ENCODE results near the gene ODAD3. TPM values are rescaled to one million over a fixed set of nuclear protein-coding genes. Genes with fewer than 3 reads are reported as not detected.
"Not testable (repeated sequence)": the region's sequence is repeated elsewhere in the genome, so short reads cannot be mapped to it uniquely, and the experiment has no call there.

ODAD3 gene
- total RNA-seq, 1 experiment from 2014 or later = 2.0 TPM

GRCh38 chr19:11422163-11423065 lies 12.5 kb downstream of the ODAD3 start:
- Histone ChIP-seq H3K27me3 (peaks cover 53% of the 10 kb centered on the region), H3K4me3 (no peak overlapping the region), H3K9me3 (peaks cover 6% of the 10 kb centered on the region; the same call in 1 of the 2 replicates), H3K36me3 (no peaks in the 10 kb centered on the region)
- DNase-seq = no peak

GRCh38 chr19:11421371-11422098 lies 13.4 kb downstream of the ODAD3 start:
- Histone ChIP-seq H3K9me3 (peaks cover 6% of the 10 kb centered on the region; the same call in 1 of the 2 replicates), H3K36me3 (no peaks in the 10 kb centered on the region), H3K27me3 (peaks cover 57% of the 10 kb centered on the region), H3K4me3 (no peak overlapping the region)
- DNase-seq = no peak

DNA sequence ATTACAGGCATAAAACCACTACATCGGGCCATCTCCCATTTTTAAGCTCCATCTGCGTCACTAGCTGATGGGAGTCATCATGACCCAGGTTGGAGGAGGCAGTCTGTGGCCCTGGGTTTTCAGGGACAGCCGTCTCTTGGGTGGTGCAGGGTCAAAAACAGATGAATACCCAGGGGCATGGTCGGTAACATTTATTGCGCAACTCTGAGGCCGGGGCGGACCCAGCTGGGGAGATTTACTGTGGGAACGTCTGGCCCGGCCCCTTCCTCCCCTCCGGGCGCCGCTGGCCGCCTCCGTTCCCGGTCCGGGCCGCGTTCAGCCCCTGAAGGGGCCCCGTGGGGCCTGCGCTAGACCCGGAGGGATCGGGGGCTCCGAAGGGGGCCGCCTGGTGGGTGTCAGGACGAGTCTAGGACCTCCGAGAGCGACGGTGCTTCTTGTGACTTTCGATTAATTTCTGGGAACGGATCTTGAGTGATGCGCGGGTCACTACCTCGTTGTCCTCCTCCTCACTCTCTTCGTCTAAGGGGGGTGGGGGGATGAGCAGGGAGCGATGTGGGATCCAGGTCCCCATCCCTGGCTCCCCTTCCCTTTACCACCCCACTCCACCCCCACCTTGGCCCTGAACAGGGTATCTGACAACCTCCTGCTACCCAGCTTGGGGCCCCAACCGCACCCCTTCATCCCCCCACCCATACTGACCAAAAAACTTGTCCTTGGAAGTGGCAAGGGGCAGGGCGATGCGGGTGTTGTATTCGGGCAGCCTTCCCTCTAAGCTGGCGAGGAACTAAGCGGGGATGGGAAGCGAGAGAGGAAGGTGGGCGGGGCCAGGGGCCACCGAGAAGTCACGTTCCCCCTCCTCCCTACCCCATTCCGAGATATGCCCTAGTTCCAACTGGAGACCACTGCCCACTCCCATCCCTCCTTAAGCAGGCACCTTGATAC lies 14.2 kb downstream of the ODAD3 start:
- no peak for DNase-seq
- Histone ChIP-seq H3K36me3 (no peaks in the 10 kb centered on the region), H3K4me3 (no peak overlapping the region), H3K9me3 (peaks cover 6% of the 10 kb centered on the region; the same call in 1 of the 2 replicates), H3K27me3 (peaks cover 60% of the 10 kb centered on the region)

GRCh38 chr19:11418549-11419506 lies 16.1 kb downstream of the ODAD3 start, which contains the start of gene RGL3:
TSS of gene RGL3 (minus strand) at chr19:11419314. CDS start at chr19:11419278, 36 bp downstream.
- H3K36me3 ChIP-seq = no peaks in the 10 kb centered on the region
- H3K27me3 ChIP-seq = peaks cover 60% of the 10 kb centered on the region
- DNase-seq = peak; percentile 62
- H3K4me3 ChIP-seq = peak within 1 kb of the TSS; percentile 32
- H3K9me3 ChIP-seq = peaks cover 4% of the 10 kb centered on the region; the same call in 1 of the 2 replicates

- peaks cover 55% of the 10 kb centered on the region for H3K27me3 ChIP-seq
- H3K9me3 ChIP-seq = peaks cover 4% of the 10 kb centered on the region; the same call in 1 of the 2 replicates
- no peak overlapping the region; the same call in 1 of the 2 replicates for H3K4me3 ChIP-seq
- no peak for DNase-seq
- no peaks in the 10 kb centered on the region for H3K36me3 ChIP-seq
These were observed 16.8 kb downstream of the ODAD3 start for GRCh38 chr19:11418094-11418548.

DNA sequence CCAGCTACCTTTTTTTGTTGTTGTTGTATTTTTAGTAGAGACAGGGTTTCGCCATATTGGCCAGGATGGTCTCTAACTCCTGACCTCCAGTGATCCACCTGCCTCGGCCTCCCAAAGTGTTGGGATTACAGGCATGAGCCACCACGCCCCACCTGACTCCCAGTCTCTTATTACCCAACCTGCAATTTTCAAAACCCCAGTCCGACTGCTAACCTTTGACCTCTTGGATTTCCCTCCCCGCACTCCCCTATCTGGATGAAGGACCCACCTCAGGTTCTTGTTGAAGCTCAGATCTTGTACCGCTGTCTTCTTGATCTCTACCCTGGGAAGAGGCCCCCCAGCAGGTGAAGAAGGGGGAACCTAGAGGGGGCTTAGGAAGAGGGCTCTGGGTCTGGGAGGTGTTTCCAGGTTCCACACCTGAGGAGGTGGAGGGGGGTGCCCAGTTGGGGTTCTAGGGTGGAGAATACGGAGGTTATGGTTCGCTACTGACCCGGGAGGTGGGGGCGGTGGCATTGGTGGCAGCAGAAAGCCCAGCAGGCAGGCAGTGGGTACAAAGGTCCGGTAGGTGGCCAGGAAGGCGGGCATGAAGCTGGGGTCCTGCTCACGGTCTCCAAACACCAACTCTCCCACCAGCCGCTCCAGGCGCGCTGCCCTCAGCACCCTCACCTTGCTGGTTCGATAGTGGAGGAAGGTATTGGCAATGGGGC lies 18.4 kb downstream of the ODAD3 start:
- peaks cover 41% of the 10 kb centered on the region for H3K27me3 ChIP-seq
- no peak for DNase-seq
- H3K4me3 ChIP-seq = no peak overlapping the region
- H3K36me3 ChIP-seq = no peaks in the 10 kb centered on the region
- no peaks in the 10 kb centered on the region; the same call in 1 of the 2 replicates for H3K9me3 ChIP-seq

GRCh38 chr19:11414544-11414943 lies 20.4 kb downstream of the ODAD3 start:
- DNase-seq = no peak
- Histone ChIP-seq H3K4me3 (no peak overlapping the region), H3K36me3 (no peaks in the 10 kb centered on the region), H3K9me3 (no peaks in the 10 kb centered on the region; the same call in 1 of the 2 replicates), H3K27me3 (peaks cover 26% of the 10 kb centered on the region)

DNA sequence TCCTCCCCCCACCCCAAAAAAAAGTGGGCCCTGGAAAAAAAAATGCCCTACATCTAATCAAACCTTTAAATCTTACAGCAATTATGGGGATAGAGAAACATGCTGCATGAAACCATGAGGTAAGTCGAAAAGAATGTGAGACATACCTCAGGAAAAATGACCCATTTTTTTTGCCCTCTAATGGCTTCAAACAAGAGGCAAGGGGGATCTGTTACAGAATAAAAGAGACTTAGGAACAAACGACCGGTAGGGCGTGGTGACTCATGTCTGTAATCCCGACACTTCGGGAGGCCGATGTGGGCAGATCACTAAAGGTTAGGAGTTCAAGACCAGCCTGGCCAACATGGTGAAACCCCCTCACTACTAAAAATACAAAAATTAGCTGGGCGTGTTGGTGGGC lies 24.2 kb downstream of the ODAD3 start:
- Histone ChIP-seq H3K4me3 (no peak overlapping the region), H3K36me3 (no peaks in the 10 kb centered on the region), H3K9me3 (no peaks in the 10 kb centered on the region; the same call in 1 of the 2 replicates), H3K27me3 (peaks cover 3% of the 10 kb centered on the region; the same call in 1 of the 2 replicates)
- no peak for DNase-seq

DNA sequence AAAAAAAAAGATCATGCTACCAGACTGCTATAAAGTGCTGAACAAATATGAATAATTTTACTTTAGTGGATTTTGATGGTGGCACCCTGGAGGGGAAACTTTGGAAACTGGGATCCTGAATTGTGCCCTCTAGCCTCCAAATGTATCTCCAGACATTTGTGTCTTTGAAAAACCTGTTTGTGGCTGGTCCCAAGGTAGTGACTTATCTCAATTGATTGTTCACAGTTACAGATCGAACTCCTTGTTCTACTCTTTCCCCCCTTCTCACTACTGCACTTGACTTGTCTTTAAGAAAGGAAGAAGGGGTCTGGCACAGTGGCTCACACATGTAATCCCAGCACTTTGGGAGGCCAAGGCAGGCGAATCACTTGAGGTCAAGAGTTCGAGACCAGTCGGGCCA lies 26.3 kb downstream of the ODAD3 start:
- DNase-seq = no peak
- Histone ChIP-seq H3K4me3 (no peak overlapping the region), H3K27me3 (no peaks in the 10 kb centered on the region), H3K36me3 (no peaks in the 10 kb centered on the region), H3K9me3 (no peaks in the 10 kb centered on the region)

GRCh38 chr19:11406703-11407236 lies 28.2 kb downstream of the ODAD3 start:
- H3K4me3 ChIP-seq, H3K27me3 ChIP-seq, DNase-seq, H3K9me3 ChIP-seq, H3K36me3 ChIP-seq: not testable (repeated sequence)

DNA sequence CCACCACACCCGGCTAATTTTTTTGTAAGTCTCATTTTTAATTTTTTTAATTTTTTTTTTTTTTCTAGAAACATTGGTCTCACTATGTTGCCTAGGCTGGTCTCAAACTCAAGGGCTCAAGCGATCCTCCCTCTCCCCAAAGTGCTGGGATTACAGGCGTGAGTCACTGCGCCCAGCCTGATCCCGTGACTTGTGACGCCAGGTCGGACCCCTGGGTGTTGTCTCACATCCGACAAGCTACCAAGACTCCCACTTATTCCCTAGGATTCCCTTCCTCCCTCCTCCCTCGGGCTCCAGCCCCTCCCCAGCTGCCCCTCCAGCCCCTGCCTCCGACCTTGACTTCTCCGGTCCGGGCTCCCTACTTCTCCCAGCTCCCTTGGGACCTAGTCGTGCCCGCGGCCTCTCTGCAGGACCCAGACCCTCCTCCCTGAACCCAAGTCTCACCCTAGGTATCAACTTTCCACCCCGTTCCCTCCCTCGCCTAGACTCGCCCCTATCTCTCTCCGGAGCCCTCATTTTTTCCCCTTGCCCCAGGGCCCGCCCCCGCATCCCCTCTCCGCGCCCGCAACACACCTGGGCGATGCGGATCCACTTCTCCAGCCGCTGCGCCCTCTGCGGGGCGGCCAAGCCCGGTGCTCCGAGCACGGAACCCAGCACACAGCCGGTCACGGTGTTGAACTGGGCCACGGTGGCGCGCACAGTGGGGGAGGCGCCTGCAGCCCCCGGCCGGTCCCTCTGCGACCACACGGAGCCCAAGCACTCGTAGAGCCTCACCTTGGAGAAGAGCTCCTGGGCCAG lies 28.9 kb downstream of the ODAD3 start:
- no peak for DNase-seq

DNA sequence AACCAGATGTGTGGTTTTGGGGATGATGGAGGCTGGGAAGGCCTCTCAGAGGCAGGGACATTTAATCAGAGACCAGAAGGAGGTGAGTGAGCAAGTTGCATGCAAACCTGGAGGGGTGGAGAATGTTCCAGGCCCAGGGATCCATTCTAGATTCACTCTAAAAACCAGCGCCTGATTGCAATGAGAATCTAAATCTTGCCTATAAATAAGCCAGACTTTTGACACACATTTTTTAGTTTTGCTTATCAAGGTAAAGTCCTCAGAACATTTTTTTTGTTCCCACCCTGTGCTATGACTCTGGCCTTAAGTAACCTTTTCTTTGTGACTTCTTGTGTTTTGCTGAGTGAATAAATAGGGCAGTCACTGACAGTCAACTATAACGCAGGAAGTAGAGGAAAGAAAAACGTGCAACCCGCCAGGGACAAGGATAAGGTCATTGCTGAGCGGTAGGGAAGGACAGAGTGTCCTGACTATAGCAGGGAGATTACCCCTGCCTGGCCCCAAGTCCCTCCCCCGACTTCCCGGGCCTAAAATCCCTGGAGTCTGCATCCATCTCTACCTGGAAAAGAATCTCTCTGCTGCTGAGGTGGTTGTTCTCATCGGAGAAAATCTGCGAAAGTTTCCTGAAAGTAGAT lies 30.2 kb downstream of the ODAD3 start:
- Histone ChIP-seq H3K4me3 (no peak overlapping the region), H3K9me3 (no peaks in the 10 kb centered on the region), H3K36me3 (no peaks in the 10 kb centered on the region), H3K27me3 (no peaks in the 10 kb centered on the region)
- DNase-seq = no peak

More for the DNA sequence above, 28.9 kb downstream of the ODAD3 start:
- Histone ChIP-seq H3K9me3 (no peaks in the 10 kb centered on the region), H3K27me3 (no peaks in the 10 kb centered on the region), H3K4me3 (no peak overlapping the region), H3K36me3 (no peaks in the 10 kb centered on the region)

DNA sequence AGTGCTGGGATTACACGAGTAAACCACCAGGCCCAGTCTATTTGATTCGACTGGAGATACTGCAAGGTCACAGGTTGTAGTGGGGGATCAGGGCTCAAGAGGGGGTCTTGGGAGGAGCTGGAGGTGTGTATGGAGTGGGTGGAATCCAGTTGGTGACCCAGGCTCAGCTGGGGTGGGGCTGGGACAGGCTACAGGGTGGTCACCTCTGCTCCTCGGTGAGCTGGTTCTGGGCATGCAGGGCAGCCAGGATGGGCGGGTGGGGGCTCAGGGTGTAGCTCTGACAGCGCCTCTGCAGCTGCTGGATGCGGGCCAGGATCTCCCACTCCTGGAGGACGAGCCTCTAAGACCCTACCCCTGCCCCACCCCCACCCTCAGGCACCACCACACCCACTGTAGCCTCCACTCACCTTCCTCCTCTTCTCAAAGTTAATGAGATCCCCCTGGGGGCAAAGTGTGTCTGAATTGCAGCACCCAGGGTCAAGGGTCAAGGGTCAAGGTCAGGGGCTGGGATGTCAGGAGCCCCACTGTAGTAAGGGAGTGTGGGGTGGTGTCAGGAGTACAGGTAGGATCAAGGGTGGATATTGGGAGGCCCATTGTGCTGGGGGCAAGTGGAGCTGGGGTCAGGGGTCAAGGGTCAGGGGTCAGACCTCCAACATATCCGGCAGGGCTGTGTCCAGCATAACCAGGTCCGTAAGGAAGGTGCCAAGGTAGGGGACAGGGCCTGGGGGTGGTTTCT lies 32.9 kb downstream of the ODAD3 start:
- DNase-seq = no peak
- Histone ChIP-seq H3K27me3 (no peaks in the 10 kb centered on the region), H3K36me3 (no peaks in the 10 kb centered on the region), H3K4me3 (no peak overlapping the region), H3K9me3 (no peaks in the 10 kb centered on the region)

Data from MG63 (cell line).